Hepatocyte (in vitro differentiated cells): Measurements from ENCODE around the gene PIEZO1. TPM values are rescaled to one million over a fixed set of nuclear protein-coding genes. Genes with fewer than 3 reads are reported as not detected.

Experiments used
- DNase-seq: peaks from one replicate; pipeline ENCODE4 v3.0.0-alpha.2; 2016; ENCODE audit warnings: low spot score
- H2AFZ ChIP-seq: fragments of 200-600 bp; sonication (generic); 2 replicates; pipeline ENCODE4 v1.6.0; 2016; ENCODE audit warnings: antibody characterized with exemption, mild to moderate bottlenecking
- H3K27ac ChIP-seq: fragments of 200-600 bp; sonication (generic); 2 replicates; pipeline ENCODE4 v1.5.1; 2016; ENCODE audit warnings: mild to moderate bottlenecking
- H3K27me3 ChIP-seq: fragments of 200-600 bp; sonication (generic); 2 replicates; pipeline ENCODE4 v1.6.1; 2016
- H3K36me3 ChIP-seq: fragments of 200-600 bp; sonication (generic); replicated peaks from 2 replicates; pipeline ENCODE4 v1.5.1; 2016; ENCODE audit warnings: low read depth; ENCODE audit not compliant: insufficient read depth
- H3K4me1 ChIP-seq: fragments of 200-600 bp; sonication (generic); 2 replicates; pipeline ENCODE4 v1.5.1; 2016; ENCODE audit warnings: mild to moderate bottlenecking, moderate library complexity; ENCODE audit not compliant: insufficient read depth
- H3K4me2 ChIP-seq: fragments of 200-600 bp; sonication (generic); 2 replicates; pipeline ENCODE4 v1.6.0; 2016
- H3K4me3 ChIP-seq: fragments of 200-600 bp; sonication (generic); 2 replicates; pipeline ENCODE4 v1.5.1; 2016; ENCODE audit warnings: mild to moderate bottlenecking
- H3K79me2 ChIP-seq: fragments of 200-600 bp; sonication (generic); 2 replicates; pipeline ENCODE4 v1.6.0; 2017; ENCODE audit warnings: mild to moderate bottlenecking
- H3K9me2 ChIP-seq: fragments of 200-600 bp; sonication (generic); replicated peaks from 2 replicates; pipeline ENCODE4 v1.6.0; 2017; ENCODE audit warnings: mild to moderate bottlenecking; ENCODE audit not compliant: insufficient read depth
- H3K9me3 ChIP-seq: fragments of 200-600 bp; sonication (generic); 2 replicates; pipeline ENCODE4 v1.5.1; 2016; ENCODE audit warnings: low read depth, mild to moderate bottlenecking
- H4K20me1 ChIP-seq: fragments of 200-600 bp; sonication (generic); 2 replicates; pipeline ENCODE4 v1.6.0; 2016; ENCODE audit warnings: mild to moderate bottlenecking; ENCODE audit not compliant: insufficient read depth, poor library complexity, severe bottlenecking
- CTCF ChIP-seq: fragments of 200-600 bp; sonication (generic); IDR thresholded peaks from 2 replicates; pipeline ENCODE4 v1.5.1; 2016; ENCODE audit warnings: antibody characterized with exemption, mild to moderate bottlenecking; ENCODE audit not compliant: poor library complexity
- EZH2 ChIP-seq: fragments of 200-600 bp; sonication (generic); IDR thresholded peaks from 2 replicates; pipeline ENCODE4 v1.6.1; 2016; ENCODE audit warnings: antibody characterized with exemption, mild to moderate bottlenecking, borderline replicate concordance
- EZH2phosphoT487 ChIP-seq: fragments of 200-600 bp; sonication (generic); IDR thresholded peaks from one replicate; pipeline ENCODE4 v1.6.1; 2018; ENCODE audit warnings: antibody characterized with exemption, mild to moderate bottlenecking, low read depth, moderate library complexity; ENCODE audit not compliant: unreplicated experiment, severe bottlenecking
- WGBS: methylation state at CpG from one replicate; pipeline ENCODE4 v1.1.6; 2016; ENCODE audit warnings: low lambda C conversion rate; ENCODE audit errors: missing lambda C conversion rate; 5-methylcytosine and 5-hydroxymethylcytosine counted together
- polyA plus RNA-seq: library from polyadenylated mRNA; unstranded; fragments of >200 nt; fragmentation: Nextera tagmentation; extraction: Ambion mirVana; gene quantifications from 2 replicates; pipeline ENCODE4 v1.2.1, GENCODE V29; 2016
- total RNA-seq: library from RNA; depleted of rRNA; stranded (reverse); fragments of >200 nt; gene quantifications from 2 replicates; pipeline ENCODE4 v1.2.3, GENCODE V29; 2014

The PIEZO1 gene
- total and polyA plus RNA-seq, 2 experiments from 2014 or later, result 70.6 to 77.0 TPM

- Histone ChIP-seq H3K27me3 (no peaks in the 10 kb centered on the region), H3K36me3 (no peaks in the 10 kb centered on the region), H3K4me2 (no peak overlapping the region), H3K9me3 (no peaks in the 10 kb centered on the region), H3K79me2 (peaks cover 79% of the 10 kb centered on the region), H2AFZ (no peak overlapping the region), H3K27ac (no peak overlapping the region), H3K4me3 (no peak overlapping the region), H3K4me1 (peaks cover 49% of the 10 kb centered on the region), H4K20me1 (peaks cover 10% of the 10 kb centered on the region), H3K9me2 (no peaks in the 10 kb centered on the region)
- WGBS, result 85% methylated on average over 7 of the region's 7 CpGs
- no peak for DNase-seq
- no peak for TF ChIP-seq EZH2
- TF ChIP-seq EZH2phosphoT487, result no peak
- TF ChIP-seq CTCF, result no peak
These were observed 6.8 kb downstream of the PIEZO1 start for GRCh38 chr16:88778271-88778525.

- Histone ChIP-seq H3K79me2 (peaks cover 75% of the 10 kb centered on the region), H4K20me1 (peaks cover 7% of the 10 kb centered on the region), H3K4me1 (peaks cover 51% of the 10 kb centered on the region), H2AFZ (no peak overlapping the region), H3K9me3 (no peaks in the 10 kb centered on the region), H3K4me2 (no peak overlapping the region), H3K36me3 (no peaks in the 10 kb centered on the region), H3K4me3 (no peak overlapping the region), H3K9me2 (no peaks in the 10 kb centered on the region), H3K27me3 (no peaks in the 10 kb centered on the region), H3K27ac (no peak overlapping the region)
- DNase-seq, result no peak
- TF ChIP-seq EZH2, result no peak
- no peak for TF ChIP-seq CTCF
- TF ChIP-seq EZH2phosphoT487, result no peak
- 80% methylated on average over 34 of the region's 34 CpGs for WGBS
These were observed 7.3 kb downstream of the PIEZO1 start for GRCh38 chr16:88777471-88778270.

- no peaks in the 10 kb centered on the region for H3K27me3 ChIP-seq
- no peak overlapping the region for H3K27ac ChIP-seq
- TF ChIP-seq CTCF, result no peak
- H4K20me1 ChIP-seq, result peaks cover 4% of the 10 kb centered on the region
- H3K4me2 ChIP-seq, result no peak overlapping the region
- no peaks in the 10 kb centered on the region for H3K9me3 ChIP-seq
- peaks cover 51% of the 10 kb centered on the region for H3K4me1 ChIP-seq
- H3K4me3 ChIP-seq, result no peak overlapping the region
- WGBS, result 91% methylated on average over 18 of the region's 18 CpGs
- H3K36me3 ChIP-seq, result no peaks in the 10 kb centered on the region
- no peak overlapping the region for H2AFZ ChIP-seq
- H3K79me2 ChIP-seq, result peaks cover 65% of the 10 kb centered on the region
- H3K9me2 ChIP-seq, result no peaks in the 10 kb centered on the region
- no peak for DNase-seq
These were observed 9.2 kb downstream of the PIEZO1 start for GRCh38 chr16:88775825-88776224.
